GM18867 (cell line): ENCODE data around the gene GOLGB1.
"Not testable (repeated sequence)": the region's sequence is repeated elsewhere in the genome, so short reads cannot be mapped to it uniquely, and the experiment has no call there.

Source experiments
- ATAC-seq: cut with Tn5 transposase; IDR thresholded peaks from one replicate; pipeline ENCODE4 v1.9.1; 2021; ENCODE audit warnings: mild to moderate bottlenecking, moderate library complexity; ENCODE audit not compliant: unreplicated experiment

Gene GOLGB1

GRCh38 chr3:121748680-121749275 lies 763 bp downstream of the GOLGB1 start:
- ATAC-seq, result peak; percentile 15

- ATAC-seq, result no peak
Measured at GRCh38 chr3:121747976-121748375, 1.6 kb downstream of the GOLGB1 start.

- not testable (repeated sequence) for ATAC-seq
Measured at GRCh38 chr3:121743106-121743505, 6.4 kb downstream of the GOLGB1 start.

- ATAC-seq, result no peak
Measured at GRCh38 chr3:121740896-121741295, 8.6 kb downstream of the GOLGB1 start.

GRCh38 chr3:121739902-121740301 lies 9.6 kb downstream of the GOLGB1 start:
- no peak for ATAC-seq

- ATAC-seq, result no peak
Measured at GRCh38 chr3:121737644-121738043, 11.9 kb downstream of the GOLGB1 start.

- ATAC-seq, result no peak
Measured at GRCh38 chr3:121736112-121736511, 13.4 kb downstream of the GOLGB1 start.

GRCh38 chr3:121735047-121735696 lies 14.4 kb downstream of the GOLGB1 start:
- ATAC-seq, result peak; percentile 95

GRCh38 chr3:121730940-121731687 lies 18.4 kb downstream of the GOLGB1 start:
- ATAC-seq, result no peak

- peak; percentile 91 for ATAC-seq
Measured at GRCh38 chr3:121724130-121724529, 25.4 kb downstream of the GOLGB1 start.

GRCh38 chr3:121723485-121723884 lies 26.1 kb downstream of the GOLGB1 start:
- no peak for ATAC-seq

- ATAC-seq, result no peak
Measured at GRCh38 chr3:121722411-121722810, 27.1 kb downstream of the GOLGB1 start.

- ATAC-seq, result no peak
Measured at GRCh38 chr3:121720163-121720562, 29.4 kb downstream of the GOLGB1 start.

- no peak for ATAC-seq
Measured at GRCh38 chr3:121719423-121719822, 30.1 kb downstream of the GOLGB1 start.

GRCh38 chr3:121718205-121718846 lies 31.2 kb downstream of the GOLGB1 start:
- ATAC-seq, result no peak

- no peak for ATAC-seq
Measured at GRCh38 chr3:121710347-121710746, 39.2 kb downstream of the GOLGB1 start.

GRCh38 chr3:121707531-121708273 lies 41.8 kb downstream of the GOLGB1 start:
- no peak for ATAC-seq

- ATAC-seq, result no peak
Measured at GRCh38 chr3:121705541-121705940, 44.0 kb downstream of the GOLGB1 start.

GRCh38 chr3:121703973-121704372 lies 45.6 kb downstream of the GOLGB1 start:
- ATAC-seq, result no peak

GRCh38 chr3:121698901-121699300 lies 50.6 kb downstream of the GOLGB1 start:
- no peak for ATAC-seq

- no peak for ATAC-seq
Measured at GRCh38 chr3:121698476-121698875, 51.1 kb downstream of the GOLGB1 start.
